Central memory CD4-positive, alpha-beta T cell (primary cell): ENCODE measurements around the gene CDC20.
"Not testable (repeated sequence)": the region's sequence is repeated elsewhere in the genome, so short reads cannot be mapped to it uniquely, and the experiment has no call there.

Experiments
- DNase-seq: peaks from one replicate; pipeline ENCODE4 v3.0.0; 2022

CDC20 gene

GRCh38 chr1:43358121-43358745 is 548 bp upstream of the CDC20 start:
- peak; percentile 14 for DNase-seq

DNA sequence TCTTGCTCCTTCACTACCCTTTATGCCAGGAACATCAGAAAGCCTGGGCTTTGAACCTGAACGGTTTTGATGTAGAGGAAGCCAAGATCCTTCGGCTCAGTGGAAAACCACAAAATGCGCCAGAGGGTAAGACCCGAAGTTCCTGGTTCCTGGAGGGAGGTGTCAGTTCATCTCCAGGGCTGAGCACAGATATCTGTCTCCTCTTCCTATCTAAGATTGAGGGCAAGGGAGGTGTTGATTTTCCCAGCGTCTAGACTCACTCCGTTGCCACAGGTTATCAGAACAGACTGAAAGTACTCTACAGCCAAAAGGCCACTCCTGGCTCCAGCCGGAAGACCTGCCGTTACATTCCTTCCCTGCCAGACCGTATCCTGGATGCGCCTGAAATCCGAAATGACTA is 915 bp downstream of the CDC20 start:
- DNase-seq: no peak

- DNase-seq: no peak
Observed at GRCh38 chr1:43360616-43361015, 1.8 kb downstream of the CDC20 start.

- DNase-seq: no peak
Observed at GRCh38 chr1:43363283-43363934, 4.6 kb downstream of the CDC20 start.

- DNase-seq: no peak
Observed at GRCh38 chr1:43363935-43364525, 5.2 kb downstream of the CDC20 start.

DNA sequence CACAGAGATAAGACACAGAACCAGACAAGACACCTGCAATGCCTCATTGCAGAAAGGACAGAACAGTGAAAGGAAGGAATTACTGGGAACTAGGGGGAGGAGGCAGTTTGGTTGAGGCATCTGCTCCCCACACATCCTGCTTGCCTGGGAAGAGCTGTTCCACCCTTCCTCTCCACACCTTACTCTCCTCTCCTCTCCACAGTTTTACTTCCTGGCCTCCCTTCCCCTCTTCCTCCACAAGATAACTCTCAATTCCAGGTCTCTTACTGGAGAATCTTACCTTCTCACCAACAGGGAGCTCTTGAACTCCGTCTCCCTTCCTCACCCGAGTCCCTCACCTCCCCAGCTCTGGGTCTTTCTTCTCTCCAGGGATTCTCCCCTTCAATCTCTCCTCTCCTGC is 6.9 kb downstream of the CDC20 start:
- DNase-seq: no peak

- no peak for DNase-seq
Observed at GRCh38 chr1:43366179-43366578, 7.4 kb downstream of the CDC20 start.

DNA sequence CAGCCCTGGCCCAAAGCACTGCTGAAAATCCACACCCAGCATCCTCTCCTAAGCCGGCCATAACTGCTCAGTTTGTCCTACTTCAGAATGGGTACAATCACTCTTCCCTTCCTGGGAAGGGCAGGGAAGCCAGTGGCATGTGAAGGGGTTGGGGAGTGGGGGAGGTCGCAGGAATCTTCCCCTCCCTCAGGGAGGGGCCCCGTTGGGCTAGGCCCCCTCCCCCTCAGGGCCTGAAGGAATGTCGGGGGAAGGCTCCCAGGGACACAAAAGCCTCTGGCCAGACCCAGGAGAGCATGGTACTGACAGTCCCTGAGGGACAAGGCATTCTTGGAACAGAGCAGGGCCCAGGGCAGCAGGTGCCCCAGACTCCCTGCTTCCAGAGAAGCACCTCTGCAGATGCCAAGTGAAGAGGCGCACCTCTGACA is 7.8 kb downstream of the CDC20 start:
- DNase-seq: no peak

GRCh38 chr1:43367026-43367903 is 8.5 kb downstream of the CDC20 start:
- peak; percentile 19 for DNase-seq

DNA sequence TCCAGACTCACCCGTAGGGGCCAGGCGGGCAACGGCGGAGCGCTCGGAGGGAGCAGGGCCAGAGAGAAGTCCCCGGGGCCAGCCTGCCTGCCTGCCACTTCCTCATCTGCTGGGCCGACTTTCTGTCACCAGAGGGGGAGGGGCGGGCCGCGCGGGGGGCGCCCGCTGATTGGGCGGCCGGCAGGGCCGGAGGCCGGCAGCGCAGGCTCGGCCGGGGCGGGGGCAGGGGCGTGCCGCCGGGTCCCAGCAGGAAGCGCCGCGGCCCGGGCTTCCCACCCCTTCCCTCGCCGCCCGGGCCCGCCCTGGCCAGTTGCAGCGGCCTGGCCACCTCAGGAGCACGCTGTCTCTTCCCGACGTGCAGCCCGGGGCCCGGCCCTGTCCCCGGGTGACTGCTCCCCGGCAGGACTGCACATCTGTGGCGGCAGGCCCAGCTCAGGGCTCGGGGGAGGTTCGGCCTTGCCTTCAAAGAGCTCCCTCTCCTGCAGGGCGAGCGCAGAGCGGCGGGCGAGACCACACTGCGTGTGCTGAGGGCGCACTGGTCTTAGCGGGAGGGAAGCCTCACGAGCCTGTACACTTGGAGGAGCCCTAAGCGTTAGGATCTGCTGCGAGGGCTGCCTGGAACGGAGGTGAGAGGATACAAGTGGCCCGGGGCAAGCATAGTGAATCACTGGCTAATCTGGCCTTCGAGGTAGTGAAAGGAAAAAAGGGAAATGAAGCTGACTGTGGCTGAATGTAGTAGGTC is 9.3 kb downstream of the CDC20 start, which contains the start of gene ELOVL1:
ELOVL1 (minus strand) TSS at position 108 of the 742 bp plus-strand sequence. CDS start 2,402 bp downstream, outside the sequence.
- DNase-seq: peak; percentile 66

DNA sequence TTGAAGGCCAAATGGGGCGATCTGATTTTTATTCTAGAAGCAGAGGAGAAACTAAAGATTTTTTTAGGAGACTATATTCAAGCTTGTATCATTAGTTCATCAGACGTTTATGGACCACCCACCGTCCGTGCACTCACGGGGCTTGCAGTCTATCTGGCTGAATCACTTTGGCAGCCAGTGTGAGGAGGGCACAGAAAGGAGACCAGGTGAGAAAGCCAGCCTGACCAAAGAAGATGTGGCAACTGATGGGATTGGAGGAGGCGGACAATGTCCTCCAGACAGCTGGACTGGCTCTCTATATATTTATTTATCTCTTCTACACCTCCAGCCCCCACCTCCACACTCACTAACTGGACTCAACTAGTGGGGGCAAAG is 9.9 kb downstream of the CDC20 start:
- DNase-seq: no peak

- not testable (repeated sequence) for DNase-seq
Observed at GRCh38 chr1:43369779-43370178, 11.0 kb downstream of the CDC20 start.

DNA sequence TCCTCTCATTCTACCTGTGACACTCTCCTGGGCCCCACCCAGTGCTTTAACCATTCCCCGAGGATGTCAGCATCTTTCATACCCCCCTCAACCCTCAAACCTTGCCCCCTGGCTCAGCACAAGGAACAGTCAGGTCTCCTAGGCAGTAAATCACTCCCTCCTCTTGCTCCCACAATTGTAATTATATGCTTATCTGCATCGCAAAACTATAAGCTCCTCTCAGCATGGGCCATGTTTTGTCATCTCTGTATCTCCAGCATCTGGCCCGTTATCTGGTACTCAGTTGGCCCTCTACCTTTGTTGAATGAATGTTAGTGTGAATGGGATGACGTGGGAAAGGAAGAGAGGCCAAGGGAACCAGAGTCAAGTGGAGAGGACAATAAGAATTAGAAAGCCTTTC is 11.8 kb downstream of the CDC20 start:
- no peak for DNase-seq

- no peak for DNase-seq
Observed at GRCh38 chr1:43372172-43372571, 13.4 kb downstream of the CDC20 start.

- no peak for DNase-seq
Observed at GRCh38 chr1:43373066-43373940, 14.5 kb downstream of the CDC20 start.

GRCh38 chr1:43376723-43377235 is 18.0 kb downstream of the CDC20 start:
- DNase-seq: no peak

DNA sequence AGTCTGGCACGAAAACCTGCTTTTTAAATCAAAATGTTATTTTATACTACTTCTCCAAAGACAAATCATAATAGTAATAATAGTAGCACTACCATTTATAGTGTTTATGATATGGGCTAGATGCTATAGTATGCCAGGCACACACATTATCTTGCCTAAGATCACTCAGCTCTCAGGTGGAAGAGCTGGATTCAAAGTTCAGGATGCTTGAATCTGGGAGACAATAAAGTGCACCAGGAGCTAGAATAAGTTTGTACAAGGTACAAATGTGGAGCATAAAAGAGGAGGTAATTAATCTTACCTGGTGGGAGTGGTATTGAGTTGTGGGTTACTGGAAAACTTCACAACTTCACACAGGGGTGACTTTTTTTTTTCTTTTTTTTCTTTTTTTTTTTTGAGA is 19.1 kb downstream of the CDC20 start:
- no peak for DNase-seq

- DNase-seq: no peak
Observed at GRCh38 chr1:43379476-43379875, 20.7 kb downstream of the CDC20 start.

DNA sequence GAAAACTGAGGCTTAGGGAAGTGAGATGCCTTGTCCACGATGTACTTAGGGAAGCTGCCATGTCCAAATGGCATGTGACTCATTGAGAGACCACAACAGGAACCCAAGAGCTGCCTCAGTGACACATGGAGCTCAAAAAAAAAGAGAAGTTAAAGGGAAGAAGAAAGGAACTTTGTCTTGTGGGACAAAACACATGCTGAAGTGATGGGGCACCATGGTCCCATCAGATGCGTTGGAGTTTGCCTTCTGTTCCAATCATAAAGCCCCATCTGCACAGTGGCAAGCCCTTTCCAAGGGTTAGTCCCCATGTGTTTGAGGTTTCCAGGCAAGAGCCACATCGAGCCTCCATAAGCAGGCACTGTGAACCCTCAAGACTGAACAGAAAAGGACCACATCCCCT is 22.8 kb downstream of the CDC20 start:
- DNase-seq: no peak

DNA sequence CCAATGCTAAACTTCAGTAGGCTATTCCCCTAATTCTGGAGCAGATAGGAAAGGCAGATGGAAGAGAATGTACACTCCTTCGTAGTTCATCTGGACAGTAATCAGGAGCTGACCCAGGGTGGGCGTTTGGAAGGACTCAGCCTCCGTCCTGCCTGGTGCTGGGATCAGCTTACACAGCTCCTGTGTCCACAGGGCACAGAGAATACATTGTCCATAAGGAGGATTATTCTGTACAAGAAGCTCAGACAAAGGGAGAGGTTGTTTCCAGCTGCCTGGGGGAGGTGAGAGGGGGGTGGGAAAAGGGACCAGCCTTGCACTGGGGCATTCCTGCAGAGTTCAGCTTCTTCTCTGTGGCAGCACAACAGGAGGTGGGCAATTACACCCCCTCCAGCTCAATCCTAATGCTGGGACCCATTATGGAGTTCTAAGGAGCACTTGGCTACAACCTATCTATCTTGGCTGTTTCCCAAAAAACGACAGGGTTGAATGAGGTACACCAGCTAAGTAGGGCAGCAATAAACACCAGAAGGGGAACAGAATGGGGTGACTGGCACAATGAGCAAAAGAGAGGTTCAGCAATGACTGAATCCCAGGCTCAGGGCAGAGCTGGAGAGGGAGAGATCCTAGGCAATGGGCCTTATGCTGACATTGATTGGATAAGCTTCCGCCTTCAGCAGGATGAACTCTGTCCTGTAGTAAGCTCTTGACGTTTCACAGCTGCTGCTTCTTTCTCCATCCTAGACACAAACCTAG is 23.4 kb downstream of the CDC20 start:
- no peak for DNase-seq

- no peak for DNase-seq
Observed at GRCh38 chr1:43383449-43383848, 24.7 kb downstream of the CDC20 start.
